ENCODE data around the gene EPHA2. TPM values are rescaled to one million over a fixed set of nuclear protein-coding genes. Genes with fewer than 3 reads are reported as not detected.
"Not testable (repeated sequence)": the region's sequence is repeated elsewhere in the genome, so short reads cannot be mapped to it uniquely, and the experiment has no call there.

The EPHA2 gene
- polyA plus RNA-seq, 12 donors = 4.3 to 15.3 (median 6.5) TPM; not detected in 1

DNA sequence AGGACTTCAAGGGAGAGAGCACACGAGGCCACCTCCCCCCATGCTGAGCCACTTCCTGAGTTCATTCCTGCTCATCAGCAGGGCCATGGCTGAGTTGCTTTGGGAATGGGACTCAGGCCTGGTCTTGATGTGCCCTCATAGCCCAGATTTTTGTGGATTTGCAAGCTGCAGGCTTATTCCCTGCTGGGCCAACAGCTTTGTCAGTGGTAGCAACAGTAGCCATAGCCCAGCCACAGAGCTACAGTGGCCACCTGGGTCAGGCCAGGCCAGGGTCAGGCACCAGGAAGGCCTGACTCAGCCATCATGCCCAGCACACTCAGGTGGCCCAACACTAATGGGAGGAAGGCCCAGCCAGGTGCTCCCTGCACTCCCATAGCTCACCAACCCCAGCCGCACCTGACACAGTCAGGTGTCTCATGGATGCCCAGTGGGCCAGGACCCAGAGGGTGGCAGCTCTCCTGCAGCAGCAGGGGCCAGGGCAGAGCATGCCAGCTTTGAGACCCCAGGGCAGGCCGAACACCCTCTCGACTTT lies 33.5 kb downstream of the EPHA2 start:
- DNase-seq = no peak

DNA sequence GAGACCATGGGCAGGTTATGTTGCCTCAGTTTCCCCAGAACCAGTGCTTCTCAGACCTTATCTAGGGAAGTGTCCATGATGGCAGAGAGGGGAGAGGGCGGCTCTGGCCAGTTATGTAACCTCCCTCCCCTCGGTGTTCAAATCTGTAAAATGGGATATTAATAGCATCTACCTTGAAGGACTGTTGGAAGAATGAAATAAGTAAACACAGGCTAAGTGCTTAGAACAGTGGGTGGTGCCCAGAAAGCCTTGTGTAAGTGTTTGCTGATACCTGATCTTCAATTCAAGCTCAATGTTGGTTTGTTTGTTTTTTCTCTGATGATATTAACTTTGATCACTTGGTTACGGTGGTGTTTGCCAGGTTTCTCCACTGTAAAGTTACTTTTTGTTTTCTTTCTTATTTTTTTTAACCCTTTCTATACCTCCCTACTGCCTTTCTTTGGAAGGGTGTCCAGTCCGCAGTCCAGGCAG lies 34.9 kb downstream of the EPHA2 start:
- DNase-seq = no peak

DNA sequence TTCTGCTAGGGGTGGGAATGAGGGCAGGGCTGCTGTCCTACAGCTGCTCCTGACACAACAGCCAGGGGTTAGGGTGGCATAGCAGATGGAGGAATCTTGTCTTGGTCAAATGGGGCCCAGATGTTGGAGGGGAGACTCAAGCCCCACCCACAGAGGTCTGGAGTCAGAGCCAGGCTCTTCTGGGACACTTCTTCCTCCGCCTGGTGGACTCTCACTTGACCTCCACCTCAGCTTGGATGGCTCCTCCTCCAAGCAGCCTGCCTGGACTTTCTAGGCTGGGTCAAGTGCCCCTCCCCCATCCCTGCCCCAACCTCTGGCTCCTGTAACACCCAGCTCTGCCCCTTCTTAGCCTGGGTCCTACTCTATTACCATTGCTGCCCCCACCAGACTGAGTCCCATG lies 35.5 kb downstream of the EPHA2 start:
- no peak for DNase-seq

DNA sequence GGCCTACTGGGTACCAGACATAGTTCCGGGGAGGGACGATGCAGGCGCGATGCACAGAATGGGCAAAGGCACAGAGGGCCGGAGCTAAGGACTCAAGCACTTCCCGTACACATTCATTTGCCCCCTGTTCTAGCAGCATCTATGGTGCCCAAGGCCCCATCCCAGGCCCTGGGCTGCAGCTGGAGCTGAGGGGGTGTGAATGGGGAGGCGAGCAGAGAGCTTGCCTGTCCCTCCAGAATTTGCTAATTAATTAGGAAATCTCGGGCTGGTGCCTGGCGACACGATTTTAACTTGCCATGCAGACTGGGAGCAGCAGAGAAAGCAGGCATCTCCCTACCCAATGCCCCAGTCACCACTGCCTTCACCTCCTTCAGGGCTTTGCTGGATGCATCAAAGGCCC lies 35.9 kb downstream of the EPHA2 start:
- DNase-seq = no peak

DNA sequence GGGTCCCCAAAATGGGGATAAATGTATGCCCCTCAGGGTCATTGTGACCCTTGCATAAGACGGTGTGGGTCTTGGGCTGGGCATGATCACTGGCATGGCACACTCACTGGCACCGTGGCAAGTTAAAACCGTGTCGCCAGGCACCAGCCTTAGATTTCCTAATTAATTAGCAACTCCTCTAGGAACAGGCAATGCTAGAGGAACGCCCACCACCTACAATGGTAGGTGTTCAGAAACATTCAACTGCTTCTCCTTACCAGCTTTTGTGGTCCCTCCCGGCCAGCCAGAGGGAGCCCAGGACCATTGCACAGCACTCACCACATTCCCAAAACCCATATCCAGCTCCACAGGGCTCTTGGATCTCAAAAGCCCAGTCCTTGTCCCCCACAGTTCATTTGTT lies 36.4 kb downstream of the EPHA2 start:
- no peak for DNase-seq

DNA sequence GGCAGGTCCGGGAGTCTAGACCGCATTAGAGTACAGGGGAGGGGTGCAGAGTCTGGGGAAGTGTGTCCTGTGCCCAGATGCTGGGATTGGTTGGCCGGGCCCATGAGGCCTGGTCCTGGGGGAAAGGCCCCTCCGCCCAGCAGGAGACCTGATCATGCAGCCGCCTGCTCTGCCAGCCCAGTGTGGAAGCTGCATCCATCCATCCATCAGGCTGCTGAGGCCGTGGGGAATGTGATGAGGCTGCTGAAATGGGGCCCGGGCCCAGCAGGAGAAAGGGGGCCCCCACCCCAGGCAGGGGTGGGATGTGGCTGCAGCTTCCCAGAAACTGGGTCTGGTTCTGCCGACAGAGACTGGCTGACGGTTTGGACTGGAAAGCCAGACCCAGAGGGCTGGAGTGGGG lies 37.2 kb downstream of the EPHA2 start:
- no peak for DNase-seq

DNA sequence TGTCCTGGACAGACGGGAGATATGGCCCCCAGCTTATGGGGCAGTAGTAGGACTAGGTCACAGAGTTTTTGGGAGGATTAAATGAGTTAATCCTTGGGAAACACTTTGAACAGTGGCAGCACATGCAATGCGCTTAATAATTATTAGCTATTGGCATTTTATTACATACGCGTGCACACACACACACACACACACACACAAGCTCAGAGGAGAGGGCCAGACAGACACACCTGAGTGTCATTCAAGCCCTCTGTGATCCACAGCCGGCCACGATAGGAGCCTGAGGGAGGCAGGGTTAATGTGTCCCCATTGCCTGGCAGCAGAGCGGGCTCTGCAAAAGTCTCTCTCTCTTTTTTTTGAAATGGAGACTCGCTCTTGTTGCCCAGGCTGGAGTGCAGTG lies 37.9 kb downstream of the EPHA2 start:
- DNase-seq = no peak

DNA sequence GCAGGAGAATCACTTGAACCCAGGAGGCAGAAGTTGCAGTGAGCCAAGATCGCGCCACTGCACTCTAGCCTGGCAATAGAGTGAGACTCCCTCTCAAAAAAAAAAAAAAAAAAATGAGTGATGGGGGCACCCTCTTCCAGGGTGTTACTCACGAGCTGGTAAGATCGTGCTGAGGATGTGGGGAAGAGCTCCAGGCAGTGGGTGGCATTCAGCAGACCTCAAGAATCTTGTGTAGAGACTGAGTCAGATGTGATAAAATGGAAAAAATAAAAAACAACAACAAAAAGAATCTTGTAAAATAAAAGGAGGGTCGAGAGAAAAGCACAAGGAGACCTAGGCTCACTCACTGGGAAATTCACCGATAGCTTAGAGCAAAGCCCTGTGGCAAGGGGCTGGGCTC lies 38.5 kb downstream of the EPHA2 start:
- DNase-seq = no peak

DNA sequence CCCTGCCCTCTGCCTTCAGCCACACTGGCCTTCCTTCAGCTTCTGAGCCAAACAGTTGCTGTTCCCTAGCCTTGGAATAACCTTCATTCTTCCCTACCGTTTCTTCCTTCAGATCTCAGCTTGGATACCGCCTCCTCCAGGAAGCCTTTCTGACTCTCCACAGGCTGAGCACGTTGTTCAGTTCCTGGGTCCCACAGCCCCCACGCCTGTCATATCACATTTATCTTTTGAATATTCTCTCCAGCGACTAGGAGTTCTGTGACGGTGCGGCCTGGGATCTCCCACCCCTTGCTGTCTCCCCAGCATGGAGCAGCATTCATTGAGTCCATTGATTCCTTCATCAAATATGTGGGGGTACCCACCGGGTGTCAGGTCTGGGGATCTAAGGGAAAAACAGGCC lies 39.2 kb downstream of the EPHA2 start:
- DNase-seq = no peak

DNA sequence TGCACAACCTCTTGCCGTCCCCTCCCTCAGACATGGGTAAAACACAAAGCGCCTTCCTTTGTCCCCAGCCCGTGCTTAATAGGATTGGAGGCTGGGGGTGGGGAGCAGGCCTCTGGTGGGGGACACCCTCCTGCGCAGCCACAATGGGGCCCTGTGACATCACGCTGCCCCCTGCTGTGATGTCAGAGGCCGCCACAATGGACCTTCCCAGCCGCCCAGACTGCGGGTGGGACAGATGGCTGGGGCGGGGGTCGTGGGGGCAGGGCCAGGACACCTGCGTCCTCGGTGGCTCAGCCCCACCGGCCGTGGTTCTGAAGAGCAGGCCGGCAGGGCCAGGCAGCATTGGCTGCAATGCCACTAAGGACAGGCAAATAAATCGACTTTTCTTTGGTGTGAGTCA lies 39.9 kb downstream of the EPHA2 start:
- no peak for DNase-seq

DNA sequence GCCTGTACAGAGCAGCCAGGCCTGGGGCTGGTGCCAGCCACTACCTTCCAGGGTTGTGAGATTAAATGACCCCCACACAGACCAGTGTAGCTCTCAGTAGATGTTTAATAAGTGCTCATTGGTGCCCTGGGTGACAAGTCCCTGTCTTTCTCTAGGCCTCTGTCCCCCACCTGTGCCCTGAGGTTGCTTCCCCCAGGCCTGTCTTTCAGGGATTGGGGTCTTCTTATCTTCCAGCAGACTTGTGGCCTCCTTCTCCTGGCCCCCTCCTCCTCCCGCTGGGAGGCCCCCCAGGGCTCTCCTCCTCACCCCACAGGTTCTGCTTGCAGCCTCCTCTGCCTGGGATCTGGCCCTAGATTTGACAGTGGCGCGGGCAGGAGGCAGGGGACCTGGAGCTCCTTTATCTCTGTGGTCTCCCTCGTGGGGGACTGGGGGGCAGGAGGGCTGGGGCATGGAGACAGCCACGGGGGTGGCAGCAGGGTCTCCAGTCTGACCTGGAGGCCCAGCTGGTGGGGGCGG lies 40.3 kb downstream of the EPHA2 start:
- DNase-seq = no peak

DNA sequence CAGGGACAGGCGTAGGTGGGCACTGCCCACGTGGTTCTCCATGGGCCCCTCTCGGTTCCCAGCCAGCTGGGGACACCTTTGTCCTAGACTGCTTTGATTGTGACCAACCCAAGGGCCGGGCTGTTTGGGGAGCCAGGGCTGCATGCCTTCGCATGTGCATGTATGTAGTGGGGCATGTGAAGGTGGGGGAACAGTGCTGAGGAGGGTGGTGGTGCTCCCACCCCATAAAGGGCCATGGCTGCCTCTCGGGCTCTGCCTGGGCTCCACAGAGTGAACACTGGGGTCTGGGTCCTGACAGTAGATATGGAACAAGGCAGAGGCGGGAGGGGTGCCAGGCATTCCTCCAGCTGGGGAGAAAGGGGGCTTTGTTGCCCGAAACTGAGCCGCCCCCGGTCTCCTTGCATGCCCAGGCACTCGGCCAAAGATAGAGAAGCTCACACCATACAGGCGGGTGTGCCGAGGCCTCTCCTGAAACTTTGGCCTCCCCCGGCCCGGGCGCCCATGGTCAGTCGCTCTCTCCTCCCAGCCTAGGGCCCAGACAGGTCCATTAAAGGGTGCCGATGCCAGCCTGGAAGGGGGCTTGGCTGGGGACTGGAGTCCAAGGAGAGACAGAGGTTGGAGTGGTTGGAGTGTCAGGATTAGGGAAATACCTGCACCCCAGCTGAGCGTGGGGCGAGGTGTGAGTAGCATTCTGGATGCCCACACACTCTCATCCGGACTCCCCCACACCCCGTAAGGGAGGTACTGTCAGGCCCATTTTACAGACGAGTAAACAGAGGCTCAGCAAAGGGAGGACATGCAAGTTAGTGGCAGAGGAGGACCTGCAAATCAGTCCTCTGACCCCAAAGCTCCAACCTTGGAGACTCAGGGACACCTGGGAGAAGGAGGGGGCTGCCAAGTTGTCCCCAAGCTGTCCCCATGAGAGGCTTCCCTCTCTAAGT lies 41.1 kb downstream of the EPHA2 start:
- no peak for DNase-seq

DNA sequence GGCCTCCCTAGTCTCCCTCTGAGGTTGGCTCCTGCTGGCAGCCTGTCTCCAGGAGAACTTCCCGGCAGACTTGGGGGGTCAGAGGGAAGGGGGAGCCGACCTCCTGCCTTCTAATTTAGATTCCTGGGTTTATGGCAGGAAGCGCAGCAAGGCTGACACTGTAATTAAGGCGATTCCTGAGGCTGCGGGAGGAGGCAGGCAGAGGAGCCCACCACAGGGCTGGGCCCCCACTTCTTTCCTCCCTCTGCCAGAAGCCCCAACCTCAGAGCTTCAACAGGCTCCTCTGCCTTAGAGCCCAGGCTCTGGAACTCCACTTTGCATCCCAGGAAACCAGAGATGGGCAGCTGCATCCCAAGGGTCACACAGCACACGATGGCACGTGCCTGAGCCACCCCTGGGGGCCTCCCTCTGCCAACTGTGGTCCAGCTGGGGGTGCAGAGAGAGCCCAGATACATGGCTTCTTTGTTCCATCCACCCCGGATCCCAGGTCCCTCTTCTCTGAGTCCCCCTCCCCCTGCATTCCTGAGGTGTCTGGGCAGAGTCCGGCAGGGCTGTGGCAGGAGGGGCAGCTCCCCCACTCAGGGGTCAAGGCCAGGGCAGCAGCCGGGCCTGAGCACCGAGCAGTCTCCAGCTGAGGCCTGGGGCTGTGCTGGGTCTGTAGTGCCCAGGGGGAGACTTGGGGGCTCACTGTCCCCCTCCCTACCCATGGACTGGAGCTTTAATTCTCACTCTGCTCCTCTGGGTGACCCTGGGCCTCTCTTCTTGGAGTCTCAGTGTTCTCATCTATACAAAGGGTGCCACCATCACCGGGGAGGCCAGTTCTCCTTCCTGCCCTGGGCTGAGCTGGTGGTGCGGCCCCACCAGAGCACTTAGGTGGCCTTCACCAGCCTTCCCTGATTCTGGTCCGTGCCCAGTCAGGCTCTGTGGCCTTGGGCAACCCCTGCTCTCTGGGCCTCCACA lies 43.0 kb downstream of the EPHA2 start:
- DNase-seq = no peak

DNA sequence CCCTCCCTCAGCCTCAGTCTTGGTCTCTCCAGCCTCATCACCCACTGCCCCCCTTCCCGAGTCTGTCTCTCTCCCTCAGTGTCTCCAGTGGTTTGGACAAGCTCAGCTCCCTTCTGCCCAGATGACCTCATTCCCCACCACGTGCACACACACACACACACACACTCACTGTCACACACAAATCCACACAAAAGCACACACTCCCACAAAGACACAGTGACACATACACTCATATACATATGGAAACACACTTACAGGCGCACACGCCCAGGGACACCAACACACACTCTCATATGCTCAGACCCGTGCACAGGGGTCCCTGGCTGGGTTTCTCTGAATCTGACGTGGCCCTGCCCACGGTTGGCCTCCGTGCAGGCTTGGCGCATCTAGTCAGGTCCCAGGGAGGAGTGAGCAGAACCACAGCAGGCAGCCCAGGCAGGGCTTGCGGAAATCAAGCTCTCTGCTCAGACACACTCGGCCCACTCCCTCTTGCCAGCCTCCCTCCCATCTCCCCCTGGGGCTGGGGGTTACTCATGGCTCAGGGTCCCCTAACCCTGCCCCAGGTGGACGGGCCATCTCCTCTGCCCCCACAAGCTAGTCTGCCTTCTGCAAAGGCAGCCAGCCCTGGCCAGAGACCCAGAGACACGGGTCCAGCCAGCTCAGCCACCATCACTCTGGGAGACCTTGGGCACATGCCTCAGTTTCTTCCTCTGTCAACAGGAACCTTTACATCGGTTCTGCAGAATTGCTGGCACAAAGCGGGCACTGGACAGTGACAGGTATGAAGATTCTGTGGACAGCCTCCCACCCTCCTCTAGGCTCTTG lies 43.9 kb downstream of the EPHA2 start:
- DNase-seq = peak; percentile 54

DNA sequence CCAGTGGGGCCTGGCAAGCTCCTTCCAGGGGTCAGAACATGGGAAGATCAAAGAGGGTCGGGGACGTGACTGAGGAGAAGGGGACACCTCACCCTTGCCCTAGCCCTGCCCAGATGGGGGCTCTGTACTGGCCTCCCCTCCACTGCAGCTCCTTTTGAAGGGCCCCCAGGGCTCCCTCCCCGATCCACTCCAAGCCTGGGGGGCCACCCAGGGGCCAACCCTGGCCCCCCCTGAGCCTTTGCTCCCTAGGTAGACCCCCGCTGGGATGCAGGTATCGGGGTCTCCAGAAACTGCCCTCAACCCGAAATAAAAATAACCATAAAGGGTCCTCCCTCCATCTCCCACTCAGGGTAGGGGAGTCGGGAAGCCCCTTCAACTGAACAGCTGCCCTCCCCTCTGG lies 45.0 kb downstream of the EPHA2 start:
- DNase-seq = no peak

DNA sequence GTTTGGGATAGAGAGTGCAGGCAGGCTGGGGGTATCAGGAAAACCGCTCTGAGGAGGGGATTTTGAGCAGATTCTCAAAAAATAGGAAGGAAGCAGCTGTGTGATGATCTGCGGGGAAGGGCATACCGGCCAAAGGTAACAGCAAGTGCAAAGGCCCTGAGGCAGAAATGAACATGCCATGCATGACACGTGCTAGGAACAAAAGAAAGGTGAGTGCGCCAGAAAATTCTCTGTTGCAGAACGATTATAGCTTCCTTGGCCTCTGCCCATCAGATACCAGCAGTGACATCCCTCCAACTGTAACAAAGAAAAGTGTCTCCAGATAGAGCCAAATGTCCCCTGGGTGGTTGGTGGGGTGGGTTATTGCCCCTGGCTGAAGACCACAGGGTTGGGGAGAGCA lies 45.4 kb downstream of the EPHA2 start:
- no peak for DNase-seq

DNA sequence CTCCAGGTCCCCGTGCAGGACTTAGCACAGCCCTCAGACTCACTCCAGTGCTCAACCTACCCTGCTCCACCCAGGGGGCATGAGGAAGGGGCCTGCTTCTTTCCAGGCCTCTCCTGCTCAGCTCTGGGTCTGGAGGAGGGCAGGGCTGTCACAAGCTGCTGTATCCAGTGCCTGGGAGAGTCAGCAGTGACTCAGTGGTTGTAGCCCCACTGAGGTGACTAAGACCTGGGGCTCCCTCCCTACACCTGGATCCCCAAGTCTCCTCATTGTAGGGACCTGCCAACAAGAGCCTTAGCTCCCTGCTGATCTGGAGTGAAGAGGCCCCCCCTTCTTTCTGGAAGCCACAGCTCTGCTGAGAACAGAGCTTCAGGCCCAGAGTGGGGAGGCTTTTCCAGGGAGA lies 46.3 kb downstream of the EPHA2 start:
- DNase-seq = no peak

DNA sequence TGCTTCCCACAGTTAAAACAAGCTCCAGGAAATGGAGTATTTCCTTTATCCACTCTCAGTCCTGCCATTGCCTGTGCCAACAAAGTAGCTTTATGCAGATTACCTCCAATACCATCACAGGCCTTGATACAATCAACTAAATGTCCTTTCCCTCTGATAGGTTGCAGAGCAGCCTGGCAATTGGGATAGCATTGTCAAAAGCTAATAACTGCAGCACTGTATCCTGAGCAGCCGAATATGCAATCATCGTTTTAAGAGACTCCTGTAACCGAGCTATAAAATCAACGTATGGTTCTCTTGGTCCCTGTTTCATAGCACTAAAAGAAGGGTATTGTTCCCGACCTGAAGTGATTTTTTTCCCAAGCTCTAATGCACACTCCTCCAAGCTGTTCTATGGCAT lies 48.8 kb downstream of the EPHA2 start:
- DNase-seq = not testable (repeated sequence)

DNA sequence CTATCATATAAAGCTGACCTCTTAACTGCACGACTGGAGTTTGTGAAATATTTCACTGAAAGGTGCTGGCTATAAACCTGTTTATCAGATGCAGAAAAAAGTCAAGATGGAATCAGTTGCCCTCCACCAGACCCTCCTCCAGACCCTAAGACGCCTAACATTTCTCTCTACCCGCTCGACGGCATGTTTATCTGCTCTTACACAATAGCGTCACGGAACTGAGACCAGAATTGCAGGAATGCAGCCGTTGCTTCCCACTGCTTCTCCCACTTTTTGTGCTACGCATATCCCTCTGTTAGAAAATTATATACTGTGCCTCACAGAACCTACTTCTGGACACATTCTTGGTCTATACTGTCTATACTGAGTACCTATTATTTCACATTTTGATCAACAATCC lies 54.2 kb downstream of the EPHA2 start:
- DNase-seq = no peak

DNA sequence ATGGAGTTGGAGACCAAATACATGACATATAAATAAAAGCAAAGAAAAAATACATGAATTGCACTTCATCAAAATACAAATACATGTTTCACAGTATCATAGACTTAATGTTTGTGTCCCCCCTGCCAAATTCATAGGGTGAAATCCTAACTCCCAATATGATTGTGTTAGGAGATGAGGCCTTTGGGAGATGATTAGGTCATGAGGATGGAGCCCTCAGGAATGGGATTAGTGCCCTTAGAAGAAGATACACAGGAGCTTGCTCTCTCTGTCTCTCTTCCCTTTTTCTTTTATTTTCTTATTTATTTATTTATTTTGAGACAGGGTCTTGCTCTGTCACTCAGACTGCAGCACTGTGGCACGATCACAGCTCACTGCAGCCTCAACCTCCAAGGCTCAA lies 56.5 kb downstream of the EPHA2 start:
- no peak for DNase-seq

DNA sequence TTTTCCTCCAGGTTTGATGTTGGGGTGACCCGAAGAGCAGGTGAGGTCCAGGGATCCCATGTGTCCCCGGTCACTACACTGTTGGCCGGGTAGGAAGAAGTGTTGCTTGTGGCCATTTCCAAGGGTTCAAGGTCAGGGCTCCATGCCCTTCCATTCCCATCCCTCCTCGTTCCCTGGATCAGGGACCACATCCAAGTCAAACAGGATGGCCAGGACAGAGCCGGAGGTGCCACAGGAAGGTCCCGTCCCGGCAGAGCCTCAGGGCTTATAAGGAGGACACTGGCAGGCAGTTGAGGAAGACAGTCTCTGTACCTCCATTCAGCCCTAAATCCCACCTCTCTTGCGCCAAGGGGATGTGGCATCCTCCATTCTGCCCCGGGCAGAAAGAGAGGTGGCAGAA lies 60.4 kb downstream of the EPHA2 start:
- DNase-seq = no peak
